HEK293 (cell line): ENCODE data around the gene ITK.

Experiments used
- CTCF ChIA-PET: fragments of 350-600 bp; formaldehyde crosslinking; extraction: SDS; loops from one replicate; lab custom pipeline; 2021; ENCODE audit warnings: antibody characterized with exemption; lab: Yijun Ruan, JAX
- POLR2A ChIA-PET: fragments of 300-600 bp; formaldehyde crosslinking; extraction: SDS; loops from one replicate; lab custom pipeline; 2020; ENCODE audit warnings: antibody characterized with exemption, inconsistent platforms; lab: Yijun Ruan, JAX
- H3K27ac ChIP-seq: fragments of 200-500 bp; sonication (Bioruptor generic); 2 replicates; pipeline ENCODE4 v1.5.1; 2014; ENCODE audit warnings: low read depth, low read length, control low read depth, inconsistent platforms; ENCODE audit errors: extremely low read depth
- H3K36me3 ChIP-seq, 2 experiments: fragments of 200-500 bp in 1 of 2; sonication (Bioruptor generic) in 1 of 2; 1 replicate in 1 of 2; 2 replicates in 1 of 2; pipeline ENCODE4 v1.5.1; 2014 to 2017; ENCODE audit warnings: inconsistent platforms in 2 of 2, low read length in 2 of 2; ENCODE audit not compliant: control insufficient read depth in 2 of 2, insufficient read depth in 1 of 2
- H3K4me1 ChIP-seq: fragments of 200-500 bp; sonication (Bioruptor generic); 2 replicates; pipeline ENCODE4 v1.5.1; 2014; ENCODE audit warnings: mild to moderate bottlenecking, low read length, inconsistent platforms; ENCODE audit not compliant: control insufficient read depth, insufficient read depth
- H3K4me3 ChIP-seq: 2 replicates; pipeline ENCODE4 v1.5.1; 2011; ENCODE audit warnings: low read depth, mild to moderate bottlenecking, control low read depth, low read length, moderate library complexity
- H3K9me3 ChIP-seq: fragments of 200-500 bp; sonication (Bioruptor generic); 2 replicates; pipeline ENCODE4 v1.5.1; 2014; ENCODE audit warnings: low read depth, low read length, inconsistent platforms; ENCODE audit not compliant: control insufficient read depth, insufficient read depth
- GLIS2 ChIP-seq: fragments of 450-650 bp; formaldehyde crosslinking; IDR thresholded peaks from 2 replicates; pipeline ENCODE4 v1.5.1; 2016; ENCODE audit warnings: missing biosample characterization, missing genetic modification characterization
- HOXA7 ChIP-seq: sonication (generic); formaldehyde crosslinking; IDR thresholded peaks from 2 replicates; pipeline ENCODE4 v1.8.1; 2022; ENCODE audit warnings: missing genetic modification reagents, borderline replicate concordance
- KLF7 ChIP-seq: fragments of 450-650 bp; formaldehyde crosslinking; IDR thresholded peaks from 2 replicates; pipeline ENCODE4 v1.5.1; 2016; ENCODE audit warnings: missing biosample characterization, missing genetic modification characterization, borderline replicate concordance
- TRIM28 ChIP-seq: IDR thresholded peaks from 2 replicates; pipeline ENCODE4 v1.6.1; 2011; ENCODE audit warnings: low read length, control low read depth, borderline replicate concordance
- ZBTB1 ChIP-seq: fragments of 450-650 bp; formaldehyde crosslinking; IDR thresholded peaks from 2 replicates; pipeline ENCODE4 v1.5.1; 2016; ENCODE audit warnings: missing biosample characterization, missing genetic modification characterization
- ZNF112 ChIP-seq: fragments of 450-650 bp; formaldehyde crosslinking; IDR thresholded peaks from 2 replicates; pipeline ENCODE4 v1.5.0; 2017; ENCODE audit warnings: missing biosample characterization, missing genetic modification characterization
- ZNF114 ChIP-seq: fragments of 450-650 bp; formaldehyde crosslinking; IDR thresholded peaks from 2 replicates; pipeline ENCODE4 v1.5.0; 2017; ENCODE audit warnings: missing biosample characterization, missing genetic modification characterization
- ZNF169 ChIP-seq: fragments of 450-650 bp; formaldehyde crosslinking; IDR thresholded peaks from 2 replicates; pipeline ENCODE4 v1.5.1; 2016; ENCODE audit warnings: missing biosample characterization, missing genetic modification characterization
- ZNF221 ChIP-seq: fragments of 450-650 bp; formaldehyde crosslinking; IDR thresholded peaks from 2 replicates; pipeline ENCODE4 v1.5.1; 2017; ENCODE audit warnings: missing biosample characterization, missing genetic modification characterization, borderline replicate concordance
- ZNF292 ChIP-seq: fragments of 450-650 bp; formaldehyde crosslinking; IDR thresholded peaks from 2 replicates; pipeline ENCODE4 v1.5.1; 2016; ENCODE audit warnings: low read depth, missing biosample characterization, missing genetic modification characterization, borderline replicate concordance
- ZNF324 ChIP-seq: fragments of 450-650 bp; formaldehyde crosslinking; IDR thresholded peaks from 2 replicates; pipeline ENCODE4 v1.5.1; 2016; ENCODE audit warnings: missing biosample characterization, missing genetic modification characterization
- ZNF341 ChIP-seq: fragments of 450-650 bp; formaldehyde crosslinking; IDR thresholded peaks from 2 replicates; pipeline ENCODE4; 2016; ENCODE audit warnings: low read depth, missing biosample characterization, missing genetic modification characterization
- ZNF433 ChIP-seq: fragments of 450-650 bp; formaldehyde crosslinking; IDR thresholded peaks from 2 replicates; pipeline ENCODE4 v1.5.1; 2016; ENCODE audit warnings: missing biosample characterization, missing genetic modification characterization, low read depth
- ZNF530 ChIP-seq: fragments of 450-650 bp; formaldehyde crosslinking; IDR thresholded peaks from 2 replicates; pipeline ENCODE4 v1.5.1; 2016; ENCODE audit warnings: low read depth, missing biosample characterization, missing genetic modification characterization
- TF ChIP-seq, protein P1 (sequence below): fragments of 450-650 bp; formaldehyde crosslinking; IDR thresholded peaks from 2 replicates; pipeline ENCODE4 v1.5.1; 2016; ENCODE audit warnings: missing biosample characterization, missing genetic modification characterization
- TF ChIP-seq, protein P2 (sequence below): fragments of 450-650 bp; formaldehyde crosslinking; IDR thresholded peaks from 2 replicates; pipeline ENCODE4 v1.5.1; 2016; ENCODE audit warnings: missing biosample characterization, missing genetic modification characterization
- TF ChIP-seq, protein P3 (sequence below): fragments of 450-650 bp; formaldehyde crosslinking; IDR thresholded peaks from 2 replicates; pipeline ENCODE4 v1.5.1; 2016; ENCODE audit warnings: missing biosample characterization, missing genetic modification characterization
- TF ChIP-seq, protein P4 (sequence below): fragments of 450-650 bp; formaldehyde crosslinking; IDR thresholded peaks from 2 replicates; pipeline ENCODE4 v1.5.1; 2016; ENCODE audit warnings: missing biosample characterization, missing genetic modification characterization
- TF ChIP-seq, protein P5 (sequence below): fragments of 450-650 bp; formaldehyde crosslinking; IDR thresholded peaks from 2 replicates; pipeline ENCODE4 v1.5.1; 2017; ENCODE audit warnings: missing biosample characterization, missing genetic modification characterization
- TF ChIP-seq, protein P6 (sequence below): fragments of 450-650 bp; formaldehyde crosslinking; IDR thresholded peaks from 2 replicates; pipeline ENCODE4 v1.5.1; 2016; ENCODE audit warnings: missing biosample characterization, missing genetic modification characterization, borderline replicate concordance

The ITK gene

DNA sequence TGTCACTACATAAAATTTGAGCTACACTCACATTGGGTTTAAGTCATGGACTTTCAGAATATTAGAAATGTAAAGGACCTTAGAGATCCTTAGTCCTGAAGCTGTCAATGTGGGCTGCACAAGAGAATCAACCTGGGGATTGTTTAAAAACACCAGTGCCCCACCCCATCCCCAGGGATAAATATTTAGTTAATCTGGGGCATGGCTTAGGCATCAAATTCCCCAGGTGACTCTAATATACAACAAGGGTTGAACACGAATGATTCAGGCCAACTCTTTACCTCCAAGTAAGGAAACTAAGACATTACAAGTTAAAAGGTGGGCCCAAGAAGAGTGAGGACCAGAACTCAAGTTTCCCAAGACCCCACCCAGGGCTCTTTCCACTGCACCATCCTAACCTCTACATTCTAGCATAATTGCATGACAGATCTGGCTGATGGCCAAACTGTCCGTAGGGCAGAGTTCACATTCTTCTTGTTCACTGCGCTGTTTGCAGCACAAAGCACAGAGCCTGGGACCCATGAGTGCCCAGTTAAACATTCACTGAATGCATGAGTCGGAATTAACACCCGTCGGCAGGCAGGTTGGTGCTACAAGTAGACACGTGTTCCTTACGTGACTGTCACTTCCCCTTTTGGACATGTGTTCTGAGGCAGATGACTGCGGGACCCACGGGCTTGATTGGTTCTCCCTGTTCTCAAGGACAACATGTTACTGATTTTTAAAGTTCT lies 110.5 kb downstream of the ITK start:
- TF ChIP-seq HOXA7 (CRISPR knock-in tag) = no peak
- TF ChIP-seq ZNF341 = no peak
- TF ChIP-seq, protein P1, sequence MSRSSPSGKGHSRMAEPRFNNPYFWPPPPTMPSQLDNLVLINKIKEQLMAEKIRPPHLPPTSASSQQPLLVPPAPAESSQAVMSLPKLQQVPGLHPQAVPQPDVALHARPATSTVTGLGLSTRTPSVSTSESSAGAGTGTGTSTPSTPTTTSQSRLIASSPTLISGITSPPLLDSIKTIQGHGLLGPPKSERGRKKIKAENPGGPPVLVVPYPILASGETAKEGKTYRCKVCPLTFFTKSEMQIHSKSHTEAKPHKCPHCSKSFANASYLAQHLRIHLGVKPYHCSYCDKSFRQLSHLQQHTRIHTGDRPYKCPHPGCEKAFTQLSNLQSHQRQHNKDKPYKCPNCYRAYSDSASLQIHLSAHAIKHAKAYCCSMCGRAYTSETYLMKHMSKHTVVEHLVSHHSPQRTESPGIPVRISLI (tag by site-specific recombination) = no peak
- TF ChIP-seq, protein P2, sequence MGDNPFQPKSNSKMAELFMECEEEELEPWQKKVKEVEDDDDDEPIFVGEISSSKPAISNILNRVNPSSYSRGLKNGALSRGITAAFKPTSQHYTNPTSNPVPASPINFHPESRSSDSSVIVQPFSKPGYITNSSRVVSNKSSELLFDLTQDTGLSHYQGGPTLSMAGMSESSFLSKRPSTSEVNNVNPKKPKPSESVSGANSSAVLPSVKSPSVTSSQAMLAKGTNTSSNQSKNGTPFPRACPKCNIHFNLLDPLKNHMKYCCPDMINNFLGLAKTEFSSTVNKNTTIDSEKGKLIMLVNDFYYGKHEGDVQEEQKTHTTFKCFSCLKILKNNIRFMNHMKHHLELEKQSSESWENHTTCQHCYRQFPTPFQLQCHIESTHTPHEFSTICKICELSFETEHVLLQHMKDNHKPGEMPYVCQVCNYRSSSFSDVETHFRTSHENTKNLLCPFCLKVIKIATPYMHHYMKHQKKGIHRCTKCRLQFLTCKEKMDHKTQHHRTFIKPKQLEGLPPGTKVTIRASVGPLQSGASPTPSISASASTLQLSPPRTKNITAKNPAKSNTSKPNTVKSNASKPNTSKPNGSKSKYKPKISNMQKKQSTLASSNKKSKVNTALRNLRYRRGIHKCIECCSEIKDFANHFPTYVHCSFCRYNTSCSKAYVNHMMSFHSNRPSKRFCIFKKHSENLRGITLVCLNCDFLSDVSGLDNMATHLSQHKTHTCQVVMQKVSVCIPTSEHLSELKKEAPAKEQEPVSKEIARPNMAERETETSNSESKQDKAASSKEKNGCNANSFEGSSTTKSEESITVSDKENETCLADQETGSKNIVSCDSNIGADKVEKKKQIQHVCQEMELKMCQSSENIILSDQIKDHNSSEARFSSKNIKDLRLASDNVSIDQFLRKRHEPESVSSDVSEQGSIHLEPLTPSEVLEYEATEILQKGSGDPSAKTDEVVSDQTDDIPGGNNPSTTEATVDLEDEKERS (tag by site-specific recombination) = no peak
- no peak for TF ChIP-seq KLF7
- TF ChIP-seq, protein P3, sequence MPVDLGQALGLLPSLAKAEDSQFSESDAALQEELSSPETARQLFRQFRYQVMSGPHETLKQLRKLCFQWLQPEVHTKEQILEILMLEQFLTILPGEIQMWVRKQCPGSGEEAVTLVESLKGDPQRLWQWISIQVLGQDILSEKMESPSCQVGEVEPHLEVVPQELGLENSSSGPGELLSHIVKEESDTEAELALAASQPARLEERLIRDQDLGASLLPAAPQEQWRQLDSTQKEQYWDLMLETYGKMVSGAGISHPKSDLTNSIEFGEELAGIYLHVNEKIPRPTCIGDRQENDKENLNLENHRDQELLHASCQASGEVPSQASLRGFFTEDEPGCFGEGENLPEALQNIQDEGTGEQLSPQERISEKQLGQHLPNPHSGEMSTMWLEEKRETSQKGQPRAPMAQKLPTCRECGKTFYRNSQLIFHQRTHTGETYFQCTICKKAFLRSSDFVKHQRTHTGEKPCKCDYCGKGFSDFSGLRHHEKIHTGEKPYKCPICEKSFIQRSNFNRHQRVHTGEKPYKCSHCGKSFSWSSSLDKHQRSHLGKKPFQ (tag by site-specific recombination) = no peak
- no peak for TF ChIP-seq ZNF292 (tag by site-specific recombination)
- TF ChIP-seq, protein P4, sequence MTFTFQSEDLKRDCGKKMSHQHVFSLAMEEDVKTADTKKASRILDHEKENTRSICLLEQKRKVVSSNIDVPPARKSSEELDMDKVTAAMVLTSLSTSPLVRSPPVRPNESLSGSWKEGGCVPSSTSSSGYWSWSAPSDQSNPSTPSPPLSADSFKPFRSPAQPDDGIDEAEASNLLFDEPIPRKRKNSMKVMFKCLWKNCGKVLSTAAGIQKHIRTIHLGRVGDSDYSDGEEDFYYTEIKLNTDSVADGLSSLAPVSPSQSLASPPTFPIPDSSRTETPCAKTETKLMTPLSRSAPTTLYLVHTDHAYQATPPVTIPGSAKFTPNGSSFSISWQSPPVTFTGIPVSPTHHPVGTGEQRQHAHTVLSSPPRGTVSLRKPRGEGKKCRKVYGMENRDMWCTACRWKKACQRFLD (tag by site-specific recombination) = no peak
- no peak for TF ChIP-seq ZNF114 (tag by site-specific recombination)
- TF ChIP-seq, protein P5, sequence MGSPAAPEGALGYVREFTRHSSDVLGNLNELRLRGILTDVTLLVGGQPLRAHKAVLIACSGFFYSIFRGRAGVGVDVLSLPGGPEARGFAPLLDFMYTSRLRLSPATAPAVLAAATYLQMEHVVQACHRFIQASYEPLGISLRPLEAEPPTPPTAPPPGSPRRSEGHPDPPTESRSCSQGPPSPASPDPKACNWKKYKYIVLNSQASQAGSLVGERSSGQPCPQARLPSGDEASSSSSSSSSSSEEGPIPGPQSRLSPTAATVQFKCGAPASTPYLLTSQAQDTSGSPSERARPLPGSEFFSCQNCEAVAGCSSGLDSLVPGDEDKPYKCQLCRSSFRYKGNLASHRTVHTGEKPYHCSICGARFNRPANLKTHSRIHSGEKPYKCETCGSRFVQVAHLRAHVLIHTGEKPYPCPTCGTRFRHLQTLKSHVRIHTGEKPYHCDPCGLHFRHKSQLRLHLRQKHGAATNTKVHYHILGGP (tag by site-specific recombination) = no peak
- no peak for TF ChIP-seq TRIM28
- no peak for TF ChIP-seq ZNF169 (tag by site-specific recombination)
- TF ChIP-seq, protein P6, sequence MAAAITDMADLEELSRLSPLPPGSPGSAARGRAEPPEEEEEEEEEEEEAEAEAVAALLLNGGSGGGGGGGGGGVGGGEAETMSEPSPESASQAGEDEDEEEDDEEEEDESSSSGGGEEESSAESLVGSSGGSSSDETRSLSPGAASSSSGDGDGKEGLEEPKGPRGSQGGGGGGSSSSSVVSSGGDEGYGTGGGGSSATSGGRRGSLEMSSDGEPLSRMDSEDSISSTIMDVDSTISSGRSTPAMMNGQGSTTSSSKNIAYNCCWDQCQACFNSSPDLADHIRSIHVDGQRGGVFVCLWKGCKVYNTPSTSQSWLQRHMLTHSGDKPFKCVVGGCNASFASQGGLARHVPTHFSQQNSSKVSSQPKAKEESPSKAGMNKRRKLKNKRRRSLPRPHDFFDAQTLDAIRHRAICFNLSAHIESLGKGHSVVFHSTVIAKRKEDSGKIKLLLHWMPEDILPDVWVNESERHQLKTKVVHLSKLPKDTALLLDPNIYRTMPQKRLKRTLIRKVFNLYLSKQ (tag by site-specific recombination) = no peak
- TF ChIP-seq ZNF433 = no peak
- TF ChIP-seq ZNF112 (tag by site-specific recombination) = no peak
- no peak for TF ChIP-seq GLIS2
- no peak for TF ChIP-seq ZBTB1 (tag by site-specific recombination)
- TF ChIP-seq ZNF324 = no peak
- no peak for TF ChIP-seq ZNF221 (tag by site-specific recombination)
- no peak for TF ChIP-seq ZNF530 (tag by site-specific recombination)
- Histone ChIP-seq H3K4me1 (no peaks in the 10 kb centered on the region), H3K9me3 (no peaks in the 10 kb centered on the region), H3K36me3 (peaks cover 25 to 88% of the 10 kb centered on the region in 2 experiments), H3K4me3 (no peak overlapping the region), H3K27ac (no peak overlapping the region)
- POLR2A ChIA-PET = no interaction called here
- CTCF ChIA-PET = interaction anchor here (0.5 to 1.6 kb wide), 3 partner anchors 13 to 39 kb away, joined by 4 to 6 read pairs (median 5); no protein-coding TSS in a partner anchor
